DND-41 (cell line): ENCODE data around the gene SPECC1.
"Not testable (repeated sequence)": the region's sequence is repeated elsewhere in the genome, so short reads cannot be mapped to it uniquely, and the experiment has no call there.

ENCODE experiments used
- ATAC-seq: fragments of 200-7000 bp; cut with Tn5 transposase; 3 replicates; pipeline ENCODE4 v1.9.1; 2021; ENCODE audit warnings: low read depth; ENCODE audit not compliant: insufficient read depth
- DNase-seq: peaks from one replicate; pipeline ENCODE4 v3.0.0-alpha.2; 2020
- H2AFZ ChIP-seq: 2 replicates; pipeline ENCODE4 v1.6.0; 2012; ENCODE audit warnings: low read depth, low read length
- H3K27ac ChIP-seq: 2 replicates; pipeline ENCODE4 v1.5.1; 2012; ENCODE audit warnings: low read length, inconsistent platforms
- H3K27me3 ChIP-seq: fragments of 200-600 bp; sonication (generic); 2 replicates; pipeline ENCODE4 v1.6.0; 2012; ENCODE audit warnings: low read length, mild to moderate bottlenecking, inconsistent platforms; ENCODE audit not compliant: insufficient read depth, poor library complexity
- H3K36me3 ChIP-seq: 2 replicates; pipeline ENCODE4 v1.5.1; 2012; ENCODE audit warnings: low read length, inconsistent platforms; ENCODE audit not compliant: insufficient read depth
- H3K4me1 ChIP-seq: 2 replicates; pipeline ENCODE4 v1.5.1; 2012; ENCODE audit warnings: mild to moderate bottlenecking, low read length; ENCODE audit not compliant: insufficient read depth
- H3K4me2 ChIP-seq: 2 replicates; pipeline ENCODE4 v1.6.0; 2012; ENCODE audit warnings: mild to moderate bottlenecking, moderate library complexity, low read length, inconsistent platforms; ENCODE audit not compliant: insufficient read depth
- H3K4me3 ChIP-seq, 2 experiments: fragments of 200-600 bp in 1 of 2; shearing (Covaris generic) in 1 of 2; 2 replicates each; pipeline ENCODE4 v1.5.1; 2012 to 2016; ENCODE audit warnings: inconsistent platforms in 2 of 2, low read length in 2 of 2, mild to moderate bottlenecking in 2 of 2, low read depth in 1 of 2, moderate library complexity in 1 of 2
- H3K79me2 ChIP-seq: 2 replicates; pipeline ENCODE4 v1.6.0; 2012; ENCODE audit warnings: low read length, inconsistent platforms; ENCODE audit not compliant: insufficient read depth
- H3K9ac ChIP-seq: 2 replicates; pipeline ENCODE4 v1.6.0; 2012; ENCODE audit warnings: low read depth, mild to moderate bottlenecking, inconsistent platforms, low read length, moderate library complexity
- H3K9me3 ChIP-seq: 2 replicates; pipeline ENCODE4 v1.5.1; 2012; ENCODE audit warnings: low read length, moderate library complexity, mild to moderate bottlenecking, inconsistent platforms; ENCODE audit not compliant: insufficient read depth, severe bottlenecking
- H4K20me1 ChIP-seq: 2 replicates; pipeline ENCODE4 v1.6.0; 2012; ENCODE audit warnings: low read length; ENCODE audit not compliant: insufficient read depth
- CTCF ChIP-seq: IDR thresholded peaks from 2 replicates; pipeline ENCODE4 v1.5.1; 2012; ENCODE audit warnings: borderline replicate concordance, low read length, moderate library complexity, mild to moderate bottlenecking; ENCODE audit not compliant: poor library complexity, severe bottlenecking; ENCODE audit errors: extremely low read depth
- EZH2 ChIP-seq: IDR thresholded peaks from 3 replicates; pipeline ENCODE4 v1.6.1; 2012; ENCODE audit warnings: borderline replicate concordance, low read depth, mild to moderate bottlenecking, moderate library complexity, low read length, inconsistent platforms; ENCODE audit not compliant: severe bottlenecking

SPECC1 gene

GRCh38 chr17:20158580-20158979 lies 149.4 kb downstream of the SPECC1 start:
- Histone ChIP-seq H3K4me1 (peaks cover 21% of the 10 kb centered on the region), H3K4me3 (no peak overlapping the region), H3K9me3 (no peaks in the 10 kb centered on the region), H3K9ac (no peak overlapping the region), H4K20me1 (peaks cover 9% of the 10 kb centered on the region), H3K4me2 (no peak overlapping the region), H3K27me3 (peaks cover 37% of the 10 kb centered on the region), H3K36me3 (no peaks in the 10 kb centered on the region), H3K79me2 (no peaks in the 10 kb centered on the region), H2AFZ (no peak overlapping the region), H3K27ac (no peak overlapping the region)
- DNase-seq (no peak), ATAC-seq (no peak)
- TF ChIP-seq EZH2: no peak
- TF ChIP-seq CTCF: no peak

DNA sequence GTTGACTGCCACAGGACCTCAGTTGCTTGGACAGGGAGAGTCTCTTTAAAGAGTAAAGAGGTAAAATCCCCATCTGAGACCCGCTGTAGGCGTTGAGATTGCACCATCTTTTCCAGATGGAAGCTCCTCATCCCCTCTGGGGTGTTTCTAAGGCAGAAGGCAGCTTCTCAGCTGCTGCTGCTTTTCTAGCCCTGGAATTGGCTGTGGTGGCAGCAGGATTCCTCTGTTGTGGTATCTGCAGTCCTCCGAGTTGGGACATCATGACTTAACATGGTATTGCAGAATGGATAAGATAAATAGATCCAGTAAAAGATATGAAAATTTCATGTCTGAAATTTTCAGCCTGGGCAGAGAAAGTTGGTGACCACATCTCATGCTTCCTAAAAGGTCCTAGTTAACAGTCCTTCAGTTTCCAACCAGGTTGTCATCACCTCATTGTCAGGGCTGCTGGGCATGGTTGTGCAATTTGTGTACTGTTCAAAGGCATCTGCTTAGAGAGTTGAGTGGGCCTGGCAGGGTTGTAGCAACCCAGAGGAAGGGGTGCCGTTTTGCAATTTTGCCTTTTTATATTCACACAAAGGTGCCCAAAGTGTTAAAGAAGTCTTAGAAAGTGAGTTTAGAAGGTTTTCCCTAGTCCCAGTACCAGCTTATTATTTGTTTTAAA lies 150.4 kb downstream of the SPECC1 start:
- DNase-seq: no peak
- peaks cover 9% of the 10 kb centered on the region for H4K20me1 ChIP-seq
- H3K9ac ChIP-seq: no peak overlapping the region
- ATAC-seq: no peak
- H3K9me3 ChIP-seq: no peaks in the 10 kb centered on the region
- H3K4me1 ChIP-seq: peaks cover 21% of the 10 kb centered on the region
- no peak overlapping the region for H3K27ac ChIP-seq
- TF ChIP-seq EZH2: no peak
- no peak overlapping the region for H3K4me2 ChIP-seq
- H2AFZ ChIP-seq: no peak overlapping the region
- H3K36me3 ChIP-seq: no peaks in the 10 kb centered on the region
- H3K27me3 ChIP-seq: peaks cover 37% of the 10 kb centered on the region
- H3K79me2 ChIP-seq: no peaks in the 10 kb centered on the region
- no peak overlapping the region for H3K4me3 ChIP-seq

DNA sequence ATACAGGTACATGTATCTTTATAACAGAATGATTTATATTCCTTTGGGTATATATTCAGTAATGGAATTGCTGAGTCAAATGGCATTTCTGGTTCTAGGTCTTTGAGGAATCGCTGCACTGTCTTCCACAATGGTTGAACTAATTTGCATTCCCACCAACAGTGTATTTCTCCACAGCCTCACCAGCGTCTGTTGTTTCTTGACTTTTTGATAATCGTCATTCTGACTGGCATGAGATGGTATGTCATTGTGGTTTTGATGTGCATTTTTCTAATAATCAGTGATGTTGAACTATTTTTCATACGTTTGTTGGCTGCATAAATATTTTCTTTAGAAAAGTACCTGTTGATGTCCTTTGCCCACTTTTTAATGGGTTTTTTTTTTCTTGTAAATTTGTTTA lies 156.4 kb downstream of the SPECC1 start:
- not testable (repeated sequence) for H3K4me3 ChIP-seq, H2AFZ ChIP-seq, H4K20me1 ChIP-seq, H3K36me3 ChIP-seq, H3K9ac ChIP-seq, H3K27ac ChIP-seq, H3K4me1 ChIP-seq, H3K27me3 ChIP-seq, H3K79me2 ChIP-seq, H3K4me2 ChIP-seq, H3K9me3 ChIP-seq, DNase-seq, ATAC-seq

DNA sequence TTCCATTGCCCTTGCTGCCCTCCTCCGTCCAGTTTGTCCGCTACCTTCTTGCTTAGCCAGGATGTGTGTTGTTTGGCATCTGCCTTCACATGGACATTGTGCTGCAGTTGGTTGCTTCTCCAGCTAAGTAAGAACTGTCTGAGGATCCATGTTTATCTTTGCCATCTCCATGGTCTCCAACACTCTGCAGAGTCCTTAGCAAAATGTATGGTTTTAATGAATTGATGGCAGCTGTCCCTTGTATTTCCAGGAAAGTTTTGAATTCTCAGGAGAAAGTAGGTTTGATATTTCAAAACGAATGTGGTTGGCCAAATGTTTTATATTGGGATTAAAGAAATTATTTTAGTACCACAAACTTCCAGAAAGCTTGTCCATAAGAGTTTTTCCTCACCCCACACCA lies 160.9 kb downstream of the SPECC1 start:
- ATAC-seq (no peak), DNase-seq (no peak)
- peaks cover 8% of the 10 kb centered on the region for H3K27me3 ChIP-seq
- H3K27ac ChIP-seq: no peak overlapping the region
- no peak overlapping the region for H2AFZ ChIP-seq
- no peaks in the 10 kb centered on the region for H3K79me2 ChIP-seq
- 0 out of 2 replicates have a peak, but pooled peaks cover 2% of the 10 kb centered on the region for H4K20me1 ChIP-seq
- H3K4me2 ChIP-seq: no peak overlapping the region
- H3K36me3 ChIP-seq: no peaks in the 10 kb centered on the region
- H3K9ac ChIP-seq: no peak overlapping the region
- TF ChIP-seq CTCF: no peak
- no peak for TF ChIP-seq EZH2
- no peak overlapping the region for H3K4me3 ChIP-seq
- H3K9me3 ChIP-seq: no peaks in the 10 kb centered on the region
- no peaks in the 10 kb centered on the region for H3K4me1 ChIP-seq
